HFFc6 (cell line): ENCODE results near the gene PTPRN2. TPM values are rescaled to one million over a fixed set of nuclear protein-coding genes. Genes with fewer than 3 reads are reported as not detected.

Experiments used
- DNase-seq: peaks from one replicate; pipeline ENCODE4 v3.0.0-alpha.2; 2018
- H3K27ac Mint-ChIP-seq: 2 replicates; pipeline ENCODE4 v1.8.0; 2020; ENCODE audit warnings: mild to moderate bottlenecking, mixed read lengths
- H3K27me3 Mint-ChIP-seq: 2 replicates; pipeline ENCODE4 v1.8.0; 2021; ENCODE audit warnings: mild to moderate bottlenecking, moderate library complexity, mixed read lengths; ENCODE audit not compliant: insufficient read depth
- H3K36me3 Mint-ChIP-seq: 2 replicates; pipeline ENCODE4 v1.8.0; 2021; ENCODE audit warnings: low read depth, mixed read lengths
- H3K4me1 Mint-ChIP-seq: 2 replicates; pipeline ENCODE4 v1.8.0; 2020; ENCODE audit warnings: low read depth, mixed read lengths
- H3K4me3 Mint-ChIP-seq: 2 replicates; pipeline ENCODE4 v1.8.0; 2020; ENCODE audit warnings: mild to moderate bottlenecking, moderate library complexity, mixed read lengths
- H3K9me3 Mint-ChIP-seq: 2 replicates; pipeline ENCODE4 v1.8.0; 2020; ENCODE audit warnings: mild to moderate bottlenecking, mixed read lengths
- total RNA-seq, 6 experiments: library from RNA; stranded (reverse); fragmentation: NEBNext Ultra II Directional; extraction: Animal tissue kit (Norgen Biotek cat#: 25700); gene quantifications; 2 replicates in 1 of 6; 3 replicates in 5 of 6; pipeline ENCODE4 v1.2.3, GENCODE V29; 2021
- TF ChIP-seq, protein P1 (sequence below): fragments of 200-600 bp; sonication (generic); IDR thresholded peaks from 2 replicates; pipeline ENCODE4 v1.5.0; 2021; ENCODE audit warnings: antibody characterized with exemption, mild to moderate bottlenecking

PTPRN2 gene
- total RNA-seq, 6 experiments from 2014 or later = 0.05 to 0.27 (median 0.23) TPM

DNA sequence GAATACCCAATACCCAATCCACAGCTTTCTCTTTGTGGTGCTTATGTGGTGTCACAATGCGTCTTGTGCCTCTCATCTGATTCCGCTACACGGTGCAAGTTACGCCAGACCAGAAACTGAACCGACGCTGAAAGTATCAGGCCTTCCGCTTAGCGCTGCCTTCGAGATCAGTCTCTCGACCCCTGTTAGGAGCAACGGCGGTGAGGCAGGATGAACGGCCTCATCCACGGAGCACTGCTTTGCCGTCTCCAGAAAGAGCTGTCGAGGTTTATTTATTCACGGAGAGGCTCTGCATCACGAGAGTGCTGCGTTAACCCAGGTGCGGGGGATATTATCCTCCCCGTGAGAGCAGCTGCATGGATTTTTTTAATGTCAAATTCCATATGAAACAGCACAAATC, 786.5 kb downstream of the PTPRN2 start:
- Mint-ChIP-seq H3K27me3 (peaks cover 3% of the 10 kb centered on the region; the same call in 1 of the 2 replicates), H3K4me1 (no peaks in the 10 kb centered on the region), H3K36me3 (peaks cover 5% of the 10 kb centered on the region), H3K4me3 (no peak overlapping the region), H3K9me3 (peaks cover 78% of the 10 kb centered on the region), H3K27ac (no peak overlapping the region)
- DNase-seq = no peak
- TF ChIP-seq, protein P1, sequence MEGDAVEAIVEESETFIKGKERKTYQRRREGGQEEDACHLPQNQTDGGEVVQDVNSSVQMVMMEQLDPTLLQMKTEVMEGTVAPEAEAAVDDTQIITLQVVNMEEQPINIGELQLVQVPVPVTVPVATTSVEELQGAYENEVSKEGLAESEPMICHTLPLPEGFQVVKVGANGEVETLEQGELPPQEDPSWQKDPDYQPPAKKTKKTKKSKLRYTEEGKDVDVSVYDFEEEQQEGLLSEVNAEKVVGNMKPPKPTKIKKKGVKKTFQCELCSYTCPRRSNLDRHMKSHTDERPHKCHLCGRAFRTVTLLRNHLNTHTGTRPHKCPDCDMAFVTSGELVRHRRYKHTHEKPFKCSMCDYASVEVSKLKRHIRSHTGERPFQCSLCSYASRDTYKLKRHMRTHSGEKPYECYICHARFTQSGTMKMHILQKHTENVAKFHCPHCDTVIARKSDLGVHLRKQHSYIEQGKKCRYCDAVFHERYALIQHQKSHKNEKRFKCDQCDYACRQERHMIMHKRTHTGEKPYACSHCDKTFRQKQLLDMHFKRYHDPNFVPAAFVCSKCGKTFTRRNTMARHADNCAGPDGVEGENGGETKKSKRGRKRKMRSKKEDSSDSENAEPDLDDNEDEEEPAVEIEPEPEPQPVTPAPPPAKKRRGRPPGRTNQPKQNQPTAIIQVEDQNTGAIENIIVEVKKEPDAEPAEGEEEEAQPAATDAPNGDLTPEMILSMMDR = no peak

DNA sequence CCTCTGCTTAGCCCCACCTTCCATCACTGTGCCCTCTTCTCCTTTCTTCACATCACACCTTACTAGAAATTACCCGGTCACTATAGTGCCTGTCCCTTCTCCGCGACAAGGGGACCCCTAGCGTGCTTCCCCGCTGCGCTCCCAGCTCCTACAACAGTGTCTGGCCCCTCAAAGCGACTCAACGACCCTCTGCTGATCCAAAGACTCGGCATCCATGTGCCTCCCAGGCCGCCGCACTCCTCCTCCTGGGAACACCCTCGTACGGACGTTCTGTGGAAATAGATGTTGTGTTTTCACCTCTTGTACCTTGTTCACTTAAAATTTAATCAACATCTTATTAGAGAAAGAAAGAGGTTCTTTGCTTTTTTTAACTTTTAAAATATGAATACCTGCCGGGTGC, 787.3 kb downstream of the PTPRN2 start:
- peaks cover 82% of the 10 kb centered on the region for H3K9me3 Mint-ChIP-seq
- H3K4me1 Mint-ChIP-seq = no peaks in the 10 kb centered on the region
- no peak overlapping the region for H3K27ac Mint-ChIP-seq
- no peak for DNase-seq
- H3K4me3 Mint-ChIP-seq = no peak overlapping the region
- peaks cover 3% of the 10 kb centered on the region; the same call in 1 of the 2 replicates for H3K27me3 Mint-ChIP-seq
- peaks cover 8% of the 10 kb centered on the region for H3K36me3 Mint-ChIP-seq
- TF ChIP-seq, protein P1 = no peak

DNA sequence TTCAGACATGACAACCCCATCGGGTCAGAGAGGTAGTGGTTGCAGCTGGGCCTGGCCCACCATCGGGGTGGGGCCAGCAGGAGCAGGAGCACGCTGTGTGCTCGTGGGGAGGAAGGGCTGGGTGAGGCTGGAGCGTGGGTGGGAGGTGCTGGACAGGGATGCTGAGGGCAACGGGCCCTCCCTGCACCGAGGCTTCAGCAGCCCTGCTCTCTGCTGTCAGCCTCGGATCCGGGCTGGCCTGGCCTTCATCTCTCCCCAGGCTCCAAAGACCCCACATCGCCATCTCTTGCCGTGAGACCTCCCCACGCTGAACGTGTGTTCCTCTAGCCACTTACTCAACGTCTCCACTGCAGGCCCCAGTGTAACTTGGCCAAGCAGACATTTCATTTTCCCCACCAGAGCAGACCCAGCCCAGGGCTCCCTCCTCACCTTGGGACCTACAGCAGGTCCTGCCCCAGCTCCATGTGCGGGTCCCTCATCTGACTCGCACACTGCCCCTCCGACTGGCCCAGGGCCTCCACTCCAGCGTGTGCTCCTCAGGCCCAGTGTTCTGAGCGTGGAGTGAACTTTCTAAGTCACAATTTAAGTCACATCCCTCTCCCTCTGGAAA, 788.4 kb downstream of the PTPRN2 start:
- peaks cover 14% of the 10 kb centered on the region for H3K36me3 Mint-ChIP-seq
- TF ChIP-seq, protein P1 = no peak
- no peak overlapping the region for H3K27ac Mint-ChIP-seq
- peaks cover 3% of the 10 kb centered on the region; the same call in 1 of the 2 replicates for H3K27me3 Mint-ChIP-seq
- no peak overlapping the region for H3K4me3 Mint-ChIP-seq
- peaks cover 81% of the 10 kb centered on the region for H3K9me3 Mint-ChIP-seq
- DNase-seq = no peak
- no peaks in the 10 kb centered on the region for H3K4me1 Mint-ChIP-seq

DNA sequence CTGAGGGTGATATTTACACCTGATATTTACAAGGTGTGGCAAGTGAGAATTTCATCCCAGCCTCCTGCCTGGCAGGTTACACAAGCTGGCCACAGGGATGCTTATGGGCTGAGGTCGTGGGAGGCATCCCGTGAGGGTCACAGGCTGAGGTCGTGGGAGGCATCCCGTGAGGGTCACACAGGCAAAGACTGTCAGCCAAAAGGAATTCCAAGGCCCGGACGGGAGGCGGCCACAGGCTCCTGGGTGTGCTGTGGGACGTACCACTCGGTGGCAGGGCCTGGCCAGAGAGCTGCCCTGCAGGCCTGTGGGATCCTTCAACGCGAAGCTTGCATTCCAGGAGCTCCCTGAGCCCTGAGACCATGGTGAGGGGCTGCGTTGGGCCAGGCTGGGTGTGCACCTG, 790.3 kb downstream of the PTPRN2 start:
- H3K9me3 Mint-ChIP-seq = peaks cover 85% of the 10 kb centered on the region
- H3K27ac Mint-ChIP-seq = no peak overlapping the region
- TF ChIP-seq, protein P1 = no peak
- no peak for DNase-seq
- peaks cover 13% of the 10 kb centered on the region for H3K36me3 Mint-ChIP-seq
- H3K4me1 Mint-ChIP-seq = no peaks in the 10 kb centered on the region
- H3K4me3 Mint-ChIP-seq = no peak overlapping the region
- H3K27me3 Mint-ChIP-seq = no peaks in the 10 kb centered on the region; the same call in 1 of the 2 replicates

DNA sequence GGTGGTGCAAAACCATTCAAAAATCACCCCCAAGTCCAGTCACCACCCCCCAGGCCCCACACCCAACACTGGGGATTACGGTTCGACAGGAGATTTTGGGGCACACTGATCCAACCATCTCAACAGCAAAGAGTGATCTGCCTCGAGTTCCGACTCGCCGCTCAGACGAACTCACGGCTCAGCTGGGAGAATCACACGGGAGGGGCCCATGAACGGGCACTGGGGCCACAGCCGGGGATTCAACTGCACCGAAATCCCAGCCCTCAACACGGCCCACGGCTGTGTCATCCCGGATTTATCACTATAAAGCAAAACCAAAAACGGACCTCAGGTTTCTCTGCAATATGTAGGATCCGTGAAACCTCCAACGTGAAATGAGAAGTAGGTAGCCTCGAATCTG, 790.8 kb downstream of the PTPRN2 start:
- no peak overlapping the region for H3K27ac Mint-ChIP-seq
- H3K27me3 Mint-ChIP-seq = no peaks in the 10 kb centered on the region; the same call in 1 of the 2 replicates
- peaks cover 10% of the 10 kb centered on the region; the same call in 1 of the 2 replicates for H3K36me3 Mint-ChIP-seq
- H3K9me3 Mint-ChIP-seq = peaks cover 80% of the 10 kb centered on the region
- TF ChIP-seq, protein P1 = no peak
- H3K4me3 Mint-ChIP-seq = no peak overlapping the region
- no peak for DNase-seq
- H3K4me1 Mint-ChIP-seq = no peaks in the 10 kb centered on the region
